Hepatocyte (in vitro differentiated cells): Measurements from ENCODE around the gene TTC38.

Experiments
- EZH2 ChIP-seq: fragments of 200-600 bp; sonication (generic); IDR thresholded peaks from 2 replicates; pipeline ENCODE4 v1.6.1; 2016; ENCODE audit warnings: antibody characterized with exemption, mild to moderate bottlenecking, borderline replicate concordance
- EZH2phosphoT487 ChIP-seq: fragments of 200-600 bp; sonication (generic); IDR thresholded peaks from one replicate; pipeline ENCODE4 v1.6.1; 2018; ENCODE audit warnings: antibody characterized with exemption, mild to moderate bottlenecking, low read depth, moderate library complexity; ENCODE audit not compliant: unreplicated experiment, severe bottlenecking

GRCh38 chr22:46220921-46221320 lies 46.9 kb upstream of the TTC38 start:
- no peak for TF ChIP-seq EZH2phosphoT487
- TF ChIP-seq EZH2, result no peak
